ENCODE measurements around the gene MTCL1. TPM values are rescaled to one million over a fixed set of nuclear protein-coding genes. Genes with fewer than 3 reads are reported as not detected.

The MTCL1 gene
- total and polyA plus RNA-seq, 9 donors: 2.2 to 9.6 (median 6.5) TPM

DNA sequence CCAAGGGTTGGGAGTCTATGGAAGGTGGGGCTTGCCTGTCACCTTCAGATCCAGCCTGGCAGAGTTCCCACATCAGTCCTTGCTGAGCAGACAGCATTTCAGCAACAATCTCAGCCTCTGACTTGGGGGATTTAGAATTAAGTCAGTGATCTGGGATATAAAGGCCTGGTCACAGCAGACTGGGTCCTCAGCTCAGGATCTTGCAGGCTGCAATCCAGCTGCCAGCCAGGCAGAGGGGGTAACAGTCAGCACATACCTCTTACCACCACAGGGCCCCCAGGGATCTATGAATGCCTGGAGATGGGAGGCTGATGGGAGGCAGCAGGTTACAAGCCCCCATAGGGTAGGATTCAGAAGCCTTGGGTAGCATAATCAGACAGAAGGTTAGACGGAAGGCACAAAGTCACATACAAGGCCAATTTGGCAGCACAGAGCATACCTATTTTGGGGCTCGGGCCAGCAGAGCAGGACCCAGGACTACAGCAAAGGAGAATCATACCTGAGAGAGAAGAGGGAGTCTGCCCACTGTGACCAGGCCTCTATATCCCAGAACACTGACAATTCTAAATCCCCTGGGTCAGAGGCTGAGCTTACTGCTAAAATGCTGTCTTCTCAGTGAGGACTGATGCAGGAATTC, 163.5 kb downstream of the MTCL1 start:
- intact Hi-C loops (cut with DNase I): no loop called here
- TF ChIP-seq POLR2A (IDR thresholded peaks at IDR 0.05) (no peak), EP300 (IDR thresholded peaks at IDR 0.05) (no peak)
- TF ChIP-seq, protein P1, sequence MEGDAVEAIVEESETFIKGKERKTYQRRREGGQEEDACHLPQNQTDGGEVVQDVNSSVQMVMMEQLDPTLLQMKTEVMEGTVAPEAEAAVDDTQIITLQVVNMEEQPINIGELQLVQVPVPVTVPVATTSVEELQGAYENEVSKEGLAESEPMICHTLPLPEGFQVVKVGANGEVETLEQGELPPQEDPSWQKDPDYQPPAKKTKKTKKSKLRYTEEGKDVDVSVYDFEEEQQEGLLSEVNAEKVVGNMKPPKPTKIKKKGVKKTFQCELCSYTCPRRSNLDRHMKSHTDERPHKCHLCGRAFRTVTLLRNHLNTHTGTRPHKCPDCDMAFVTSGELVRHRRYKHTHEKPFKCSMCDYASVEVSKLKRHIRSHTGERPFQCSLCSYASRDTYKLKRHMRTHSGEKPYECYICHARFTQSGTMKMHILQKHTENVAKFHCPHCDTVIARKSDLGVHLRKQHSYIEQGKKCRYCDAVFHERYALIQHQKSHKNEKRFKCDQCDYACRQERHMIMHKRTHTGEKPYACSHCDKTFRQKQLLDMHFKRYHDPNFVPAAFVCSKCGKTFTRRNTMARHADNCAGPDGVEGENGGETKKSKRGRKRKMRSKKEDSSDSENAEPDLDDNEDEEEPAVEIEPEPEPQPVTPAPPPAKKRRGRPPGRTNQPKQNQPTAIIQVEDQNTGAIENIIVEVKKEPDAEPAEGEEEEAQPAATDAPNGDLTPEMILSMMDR (IDR thresholded peaks at IDR 0.05): no peak
- H3K36me3 ChIP-seq: no peaks in the 10 kb centered on the region
- H3K27ac ChIP-seq: no peak overlapping the region
- no peaks in the 10 kb centered on the region for H3K4me1 ChIP-seq (ENCODE audit: insufficient read depth)
- no peaks in the 10 kb centered on the region for H3K9me3 ChIP-seq
- H3K4me3 ChIP-seq: no peak overlapping the region
- WGBS, 3 donors: 87 to 89% (median 87%) methylated on average over 2 of the region's 2 CpGs
- no peak for DNase-seq
- H3K27me3 ChIP-seq: no peaks in the 10 kb centered on the region

DNA sequence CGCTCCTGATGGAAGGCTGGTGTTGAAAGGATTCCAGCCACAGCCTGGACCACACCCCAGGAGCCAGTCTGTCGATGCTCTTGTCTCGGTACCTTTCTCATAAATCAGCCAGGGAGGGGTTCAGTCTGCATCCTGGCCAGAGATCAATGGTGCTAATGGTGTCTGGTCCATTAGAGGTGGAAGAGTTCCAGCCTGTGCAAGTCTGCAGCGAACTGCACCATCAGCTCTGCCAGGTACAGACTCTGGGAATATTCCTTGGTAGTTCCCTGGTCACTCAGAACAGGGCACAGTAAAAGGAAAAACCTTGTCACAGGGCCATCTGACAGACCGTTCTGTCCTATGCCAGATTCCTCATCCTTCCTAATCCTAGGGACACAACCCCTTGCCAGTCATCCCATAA, 164.3 kb downstream of the MTCL1 start:
- Histone ChIP-seq H3K4me1 (ENCODE audit: insufficient read depth) (no peaks in the 10 kb centered on the region), H3K36me3 (no peaks in the 10 kb centered on the region), H3K4me3 (no peak overlapping the region), H3K9me3 (no peaks in the 10 kb centered on the region), H3K27ac (no peak overlapping the region), H3K27me3 (no peaks in the 10 kb centered on the region)
- intact Hi-C loops (cut with DNase I): no loop called here
- TF ChIP-seq EP300 (IDR thresholded peaks at IDR 0.05): no peak
- no peak for DNase-seq
- WGBS, 3 donors: 77 to 87% (median 78%) methylated on average over 5 of the region's 5 CpGs

DNA sequence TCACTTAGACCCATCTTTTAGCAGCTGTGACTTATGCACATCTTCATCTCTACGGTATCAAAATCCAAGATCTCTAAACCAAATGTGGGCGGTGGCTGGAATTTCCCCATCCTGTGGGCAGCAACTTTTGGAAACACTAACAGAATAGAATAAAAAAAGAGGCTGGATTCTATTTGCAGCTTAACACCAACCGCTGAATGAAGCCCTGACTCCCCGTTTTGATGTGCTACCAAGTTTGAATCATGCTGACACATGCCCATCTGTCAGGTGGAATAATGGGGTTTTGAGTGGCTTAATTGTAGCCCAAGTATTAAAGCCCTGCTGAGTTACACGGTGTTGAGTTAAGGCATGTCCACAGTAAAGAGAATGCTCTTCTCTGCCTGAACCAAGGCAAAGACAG, 165.2 kb downstream of the MTCL1 start:
- Histone ChIP-seq H3K27ac (no peak overlapping the region), H3K9me3 (no peaks in the 10 kb centered on the region), H3K27me3 (no peaks in the 10 kb centered on the region), H3K4me3 (no peak overlapping the region), H3K36me3 (no peaks in the 10 kb centered on the region), H3K4me1 (ENCODE audit: insufficient read depth) (no peaks in the 10 kb centered on the region)
- TF ChIP-seq, protein P1 (IDR thresholded peaks at IDR 0.05): no peak
- TF ChIP-seq POLR2A (IDR thresholded peaks at IDR 0.05): no peak
- no peak for TF ChIP-seq EP300 (IDR thresholded peaks at IDR 0.05)
- intact Hi-C loops (cut with DNase I): no loop called here
- no peak for DNase-seq
- WGBS, 3 donors: 82 to 90% (median 83%) methylated on average over 5 of the region's 5 CpGs

DNA sequence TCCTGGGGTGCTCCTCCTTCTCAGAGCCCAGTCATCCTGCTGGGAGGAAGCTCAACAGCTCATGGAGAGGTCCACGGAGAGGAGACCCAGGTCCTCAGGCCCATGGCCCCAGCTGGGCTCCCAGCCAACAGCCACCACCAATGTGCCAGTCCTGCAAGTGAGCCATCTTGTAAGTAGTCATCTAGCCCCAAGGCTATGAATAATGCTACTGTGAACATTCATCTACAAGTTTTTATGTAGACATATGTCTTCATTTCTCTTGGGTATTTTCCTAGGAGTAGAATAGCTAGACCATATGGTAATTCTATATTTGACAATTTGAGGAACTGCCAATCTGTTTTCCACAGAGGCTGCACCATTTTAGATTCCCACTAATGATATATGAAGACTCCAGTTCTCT, 166.1 kb downstream of the MTCL1 start:
- DNase-seq: no peak
- Histone ChIP-seq H3K4me1 (ENCODE audit: insufficient read depth) (no peaks in the 10 kb centered on the region), H3K27ac (no peak overlapping the region), H3K36me3 (no peaks in the 10 kb centered on the region), H3K27me3 (no peaks in the 10 kb centered on the region), H3K9me3 (no peaks in the 10 kb centered on the region), H3K4me3 (no peak overlapping the region)
- intact Hi-C loops (cut with DNase I): no loop called here
- no peak for TF ChIP-seq EP300 (IDR thresholded peaks at IDR 0.05)
- TF ChIP-seq, protein P1 (IDR thresholded peaks at IDR 0.05): no peak
- TF ChIP-seq POLR2A (IDR thresholded peaks at IDR 0.05): no peak
- 57 to 87% (median 78%) methylated on average over 1 of the region's 1 CpG for WGBS, 3 donors

DNA sequence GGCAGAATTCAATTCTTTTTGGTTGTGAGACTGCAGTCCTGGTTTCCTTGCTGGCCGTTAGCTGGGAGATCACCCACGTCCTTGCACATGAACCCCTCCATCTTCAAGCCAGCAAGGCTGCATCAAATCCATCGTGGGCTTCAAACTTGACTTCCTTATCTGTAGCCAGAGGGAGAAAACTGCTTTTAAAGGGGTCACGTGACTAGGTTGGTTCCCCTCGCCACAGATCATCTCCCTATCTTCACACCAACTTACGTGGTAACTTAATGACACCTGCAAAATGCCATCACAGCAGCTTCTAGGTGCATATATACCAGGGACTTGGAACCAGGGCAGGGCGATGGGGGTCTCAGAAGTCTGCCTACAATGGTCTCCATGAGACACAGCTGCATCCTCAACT, 169.5 kb downstream of the MTCL1 start:
- WGBS, 3 donors: 70 to 75% (median 72%) methylated on average over 7 of the region's 7 CpGs
- no peaks in the 10 kb centered on the region for H3K9me3 ChIP-seq
- H3K36me3 ChIP-seq: no peaks in the 10 kb centered on the region
- TF ChIP-seq EP300 (IDR thresholded peaks at IDR 0.05) (no peak), POLR2A (IDR thresholded peaks at IDR 0.05) (no peak)
- TF ChIP-seq, protein P1 (IDR thresholded peaks at IDR 0.05): no peak
- no peaks in the 10 kb centered on the region for H3K4me1 ChIP-seq (ENCODE audit: insufficient read depth)
- no peaks in the 10 kb centered on the region for H3K27me3 ChIP-seq
- no peak overlapping the region for H3K4me3 ChIP-seq
- intact Hi-C loops (cut with DNase I): no loop called here
- no peak for DNase-seq
- no peak overlapping the region for H3K27ac ChIP-seq

Measured in ovary (tissue), 9 donors.